Activated T-cell treated with anti-CD3 and anti-CD28 coated beads, Interleukin-2, amount 50 U/mL, for 4 hours (primary cell): Measurements from ENCODE around the gene ZMAT3. TPM values are rescaled to one million over a fixed set of nuclear protein-coding genes. Genes with fewer than 3 reads are reported as not detected.

Source experiments
- ATAC-seq, 2 donors: fragments of 200-7000 bp; cut with Tn5 transposase; one replicate each; pipeline ENCODE4 v1.10.0; 2021
- DNase-seq: peaks from one replicate; pipeline ENCODE4 v3.0.0-alpha.2; 2020
- H3K27me3 Mint-ChIP-seq: one replicate; pipeline ENCODE4 v1.8.0; 2021; ENCODE audit warnings: low read depth, mixed read lengths
- H3K36me3 Mint-ChIP-seq: one replicate; pipeline ENCODE4 v1.8.0; 2022; ENCODE audit warnings: mixed read lengths; ENCODE audit not compliant: insufficient read depth
- H3K4me1 Mint-ChIP-seq: one replicate; pipeline ENCODE4 v1.8.0; 2021; ENCODE audit warnings: low read depth, mixed read lengths
- H3K4me3 Mint-ChIP-seq: one replicate; pipeline ENCODE4 v1.8.0; 2021; ENCODE audit warnings: mild to moderate bottlenecking, moderate library complexity, mixed read lengths
- H3K9me3 Mint-ChIP-seq: one replicate; pipeline ENCODE4 v1.8.0; 2021; ENCODE audit warnings: mixed read lengths
- total RNA-seq, 3 donors: library from RNA; stranded (reverse); gene quantifications; one replicate each; pipeline ENCODE4 v1.2.1, GENCODE V29; 2021

Gene ZMAT3
- total RNA-seq, 3 donors from 2014 or later: 9.3 to 13.5 (median 9.7) TPM

DNA sequence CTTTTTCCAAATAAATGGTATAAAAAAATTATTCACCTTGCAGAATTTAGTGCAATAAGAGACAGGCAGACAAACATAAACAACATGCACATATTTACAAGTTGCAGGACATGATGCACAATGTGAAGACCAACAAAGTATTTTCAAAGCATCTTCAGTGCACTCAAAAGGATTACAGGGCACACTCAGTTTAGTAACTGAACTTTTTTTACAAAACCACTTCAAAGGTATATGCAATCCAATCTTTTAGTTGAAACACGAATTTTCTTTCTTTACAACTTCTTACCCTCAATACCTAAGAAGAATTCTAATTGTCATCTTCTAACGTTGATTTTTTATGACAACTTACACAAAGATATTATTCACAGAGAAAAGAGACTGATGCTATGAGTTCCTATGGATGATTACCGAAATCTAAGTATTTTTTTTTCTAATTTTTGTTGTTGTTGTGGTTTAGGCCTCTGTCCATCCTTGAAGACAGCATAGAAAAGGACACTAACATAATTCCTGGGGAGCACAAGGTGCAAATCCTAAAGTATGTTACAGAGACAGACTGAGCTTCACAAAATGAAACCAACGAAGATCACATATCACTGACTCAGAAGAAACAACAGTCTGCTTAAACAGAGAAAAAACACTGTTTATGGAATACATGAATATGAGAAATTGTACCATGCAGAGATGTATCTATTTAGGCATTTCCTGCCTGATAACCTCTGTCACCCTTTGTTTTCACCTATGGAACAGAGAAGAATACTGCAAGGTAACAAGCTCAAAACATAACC lies 50.3 kb downstream of the ZMAT3 start:
- DNase-seq: no peak
- H3K27me3 Mint-ChIP-seq: no peaks in the 10 kb centered on the region
- H3K4me3 Mint-ChIP-seq: peak overlapping the region; percentile 45
- no peaks in the 10 kb centered on the region for H3K9me3 Mint-ChIP-seq
- ATAC-seq: peak; percentile 37 to 38
- H3K36me3 Mint-ChIP-seq: peaks cover 2% of the 10 kb centered on the region
- H3K4me1 Mint-ChIP-seq: peaks cover 39% of the 10 kb centered on the region

- Mint-ChIP-seq H3K4me3 (no peak overlapping the region), H3K36me3 (peaks cover 2% of the 10 kb centered on the region), H3K9me3 (no peaks in the 10 kb centered on the region), H3K27me3 (no peaks in the 10 kb centered on the region), H3K4me1 (peaks cover 51% of the 10 kb centered on the region)
- no peak for DNase-seq
- ATAC-seq: no peak
These were observed 51.5 kb downstream of the ZMAT3 start for GRCh38 chr3:179020112-179020511.

- Mint-ChIP-seq H3K4me1 (peaks cover 51% of the 10 kb centered on the region), H3K36me3 (peaks cover 4% of the 10 kb centered on the region), H3K27me3 (no peaks in the 10 kb centered on the region), H3K4me3 (no peak overlapping the region), H3K9me3 (no peaks in the 10 kb centered on the region)
- ATAC-seq (no peak), DNase-seq (no peak)
These were observed 52.8 kb downstream of the ZMAT3 start for GRCh38 chr3:179018808-179019207.

DNA sequence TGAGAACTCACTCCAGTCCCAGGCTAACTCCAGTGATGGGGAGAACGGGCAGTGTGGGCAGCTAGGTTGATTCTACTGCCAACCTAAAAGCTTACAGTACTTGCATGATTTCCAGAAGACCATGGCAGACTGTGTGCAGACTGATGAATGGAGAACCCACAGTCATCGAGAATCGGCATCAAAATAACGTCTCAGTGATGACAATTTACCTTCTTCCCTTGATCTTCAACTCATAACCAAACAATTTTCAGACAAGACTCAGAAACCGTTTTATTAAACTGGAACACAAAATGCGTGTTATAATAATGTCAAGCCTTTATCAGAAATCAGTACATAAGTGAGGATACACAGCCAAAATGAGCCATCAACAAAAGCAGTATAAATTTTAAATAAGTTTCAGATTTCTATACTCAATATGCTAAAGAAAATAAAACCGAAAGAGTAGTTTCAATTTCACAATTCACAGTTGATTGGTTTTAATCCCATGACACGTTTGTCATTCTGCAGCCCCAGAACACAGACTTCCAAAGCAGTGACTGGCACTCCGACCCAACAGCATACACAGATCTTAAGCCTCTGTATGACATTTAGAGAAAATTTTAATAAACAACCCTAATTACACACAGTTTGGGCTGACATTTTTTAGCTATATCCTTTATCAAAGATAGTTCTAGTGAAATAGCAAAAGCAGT lies 54.5 kb downstream of the ZMAT3 start:
- no peaks in the 10 kb centered on the region for H3K9me3 Mint-ChIP-seq
- H3K36me3 Mint-ChIP-seq: peaks cover 4% of the 10 kb centered on the region
- peak overlapping the region; percentile 71 for H3K4me3 Mint-ChIP-seq
- ATAC-seq (peak; percentile 54 to 58), DNase-seq (no peak)
- H3K27me3 Mint-ChIP-seq: no peaks in the 10 kb centered on the region
- H3K4me1 Mint-ChIP-seq: peaks cover 51% of the 10 kb centered on the region

DNA sequence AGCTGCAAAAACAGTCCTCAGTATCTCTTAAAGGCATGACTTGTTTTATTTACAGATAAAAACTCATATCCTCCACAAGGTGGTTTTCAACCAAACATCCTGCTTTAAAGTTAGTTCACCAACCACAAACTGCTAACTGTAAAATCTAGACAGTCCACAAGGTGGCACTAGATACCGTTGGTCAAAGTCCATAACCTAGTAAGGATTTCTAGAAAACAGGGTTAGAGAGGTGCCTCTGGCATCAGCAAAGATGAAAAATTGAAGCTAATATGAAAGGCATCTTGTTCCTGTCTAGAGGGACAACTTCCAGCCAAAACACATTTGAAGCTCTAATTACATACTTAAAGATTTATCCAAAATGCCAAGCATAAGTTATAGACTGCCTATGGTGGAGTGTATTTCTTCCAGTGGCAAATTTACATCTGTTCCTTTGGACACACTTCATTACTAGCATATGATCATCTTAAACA lies 56.0 kb downstream of the ZMAT3 start:
- Mint-ChIP-seq H3K36me3 (peaks cover 4% of the 10 kb centered on the region), H3K4me3 (no peak overlapping the region), H3K9me3 (no peaks in the 10 kb centered on the region), H3K27me3 (peaks cover 2% of the 10 kb centered on the region), H3K4me1 (peaks cover 39% of the 10 kb centered on the region)
- peak; percentile 40 for DNase-seq
- peak; percentile 81 to 89 for ATAC-seq

- DNase-seq (no peak), ATAC-seq (no peak)
- Mint-ChIP-seq H3K9me3 (no peaks in the 10 kb centered on the region), H3K36me3 (peaks cover 5% of the 10 kb centered on the region), H3K4me1 (no peaks in the 10 kb centered on the region), H3K4me3 (no peak overlapping the region), H3K27me3 (peaks cover 9% of the 10 kb centered on the region)
These were observed 65.9 kb downstream of the ZMAT3 start for GRCh38 chr3:179005706-179006105.

DNA sequence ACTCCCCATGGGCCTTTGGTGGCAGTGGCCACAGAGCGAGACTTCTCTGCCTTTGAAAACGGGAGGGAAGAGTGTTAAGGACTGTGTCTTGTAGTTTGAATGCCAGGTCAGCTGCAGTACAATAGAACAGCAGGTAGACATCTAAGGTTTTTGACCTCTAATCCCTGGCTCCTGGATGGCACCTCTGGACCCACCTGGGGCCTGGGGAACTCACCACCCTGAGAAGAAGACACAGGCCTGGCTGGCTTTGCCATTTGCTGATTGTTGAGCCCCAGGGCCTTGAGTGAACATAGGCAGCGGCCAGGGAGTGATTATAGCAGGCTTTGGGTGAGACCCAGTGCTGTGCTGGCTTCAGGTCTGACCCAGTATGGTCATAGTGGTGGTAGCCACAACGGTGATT lies 66.4 kb downstream of the ZMAT3 start:
- no peak for ATAC-seq
- H3K27me3 Mint-ChIP-seq: peaks cover 9% of the 10 kb centered on the region
- H3K4me3 Mint-ChIP-seq: no peak overlapping the region
- peaks cover 3% of the 10 kb centered on the region for H3K4me1 Mint-ChIP-seq
- no peaks in the 10 kb centered on the region for H3K9me3 Mint-ChIP-seq
- no peak for DNase-seq
- H3K36me3 Mint-ChIP-seq: peaks cover 5% of the 10 kb centered on the region

DNA sequence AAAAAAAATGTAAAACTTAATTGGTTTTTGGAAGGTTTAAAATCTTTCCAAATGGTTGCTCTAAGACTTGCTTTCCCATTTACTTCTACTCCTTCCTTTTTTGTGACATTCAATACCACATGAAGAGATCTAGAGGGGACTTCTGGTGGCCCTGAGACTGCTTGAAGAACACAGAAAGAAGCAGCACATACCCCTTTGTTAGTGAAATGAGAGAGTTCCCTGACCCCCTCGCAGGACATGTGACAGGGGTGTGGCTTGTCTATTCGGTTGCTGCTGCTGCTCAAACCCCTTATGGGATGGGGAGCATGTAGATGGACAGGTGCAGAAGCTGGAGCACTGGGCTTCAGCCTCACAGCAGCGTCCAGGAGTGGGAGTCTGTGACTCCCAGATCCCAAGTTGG lies 71.0 kb downstream of the ZMAT3 start:
- DNase-seq (no peak), ATAC-seq (no peak)
- Mint-ChIP-seq H3K27me3 (peaks cover under 1% of the 10 kb centered on the region), H3K36me3 (peaks cover 8% of the 10 kb centered on the region), H3K4me3 (no peak overlapping the region), H3K4me1 (peaks cover 7% of the 10 kb centered on the region), H3K9me3 (no peaks in the 10 kb centered on the region)

DNA sequence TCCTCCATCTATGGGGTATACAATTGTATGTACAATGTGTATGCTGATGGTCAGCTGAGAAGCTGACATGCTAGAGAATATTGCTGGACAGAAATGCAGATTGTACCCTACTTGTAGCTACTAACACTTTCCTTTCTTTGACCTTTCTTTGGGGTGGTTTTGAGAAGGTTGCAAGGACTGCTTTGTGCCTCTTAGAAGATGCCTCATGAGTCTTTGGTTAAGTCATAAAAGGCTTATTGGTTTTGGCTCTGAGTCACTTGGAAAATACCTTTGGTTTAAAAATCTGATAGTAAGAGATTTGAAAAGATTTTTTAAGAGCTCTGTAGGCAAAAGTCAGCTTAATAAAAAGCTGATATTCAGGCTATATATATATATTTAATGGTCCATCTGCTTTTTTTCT lies 71.5 kb downstream of the ZMAT3 start:
- peak; percentile 90 to 96 for ATAC-seq
- no peak overlapping the region for H3K4me3 Mint-ChIP-seq
- H3K9me3 Mint-ChIP-seq: no peaks in the 10 kb centered on the region
- peaks cover 7% of the 10 kb centered on the region for H3K4me1 Mint-ChIP-seq
- H3K27me3 Mint-ChIP-seq: no peaks in the 10 kb centered on the region
- no peak for DNase-seq
- peaks cover 8% of the 10 kb centered on the region for H3K36me3 Mint-ChIP-seq

GRCh38 chr3:178996399-178996798 lies 75.2 kb downstream of the ZMAT3 start:
- no peak for DNase-seq
- Mint-ChIP-seq H3K9me3 (peaks cover 5% of the 10 kb centered on the region), H3K4me1 (peaks cover 7% of the 10 kb centered on the region), H3K27me3 (no peaks in the 10 kb centered on the region), H3K4me3 (no peak overlapping the region), H3K36me3 (peaks cover 12% of the 10 kb centered on the region)
- no peak for ATAC-seq

GRCh38 chr3:178990293-178990692 lies 81.3 kb downstream of the ZMAT3 start:
- Mint-ChIP-seq H3K9me3 (peaks cover 48% of the 10 kb centered on the region), H3K4me3 (no peak overlapping the region), H3K36me3 (peaks cover 37% of the 10 kb centered on the region), H3K27me3 (peaks cover 2% of the 10 kb centered on the region), H3K4me1 (no peaks in the 10 kb centered on the region)
- ATAC-seq (no peak), DNase-seq (no peak)

- H3K4me3 Mint-ChIP-seq: no peak overlapping the region
- no peak for DNase-seq
- H3K27me3 Mint-ChIP-seq: peaks cover 2% of the 10 kb centered on the region
- H3K9me3 Mint-ChIP-seq: peaks cover 48% of the 10 kb centered on the region
- peaks cover 40% of the 10 kb centered on the region for H3K36me3 Mint-ChIP-seq
- ATAC-seq: no peak
- no peaks in the 10 kb centered on the region for H3K4me1 Mint-ChIP-seq
These were observed 81.8 kb downstream of the ZMAT3 start for GRCh38 chr3:178989821-178990220.

DNA sequence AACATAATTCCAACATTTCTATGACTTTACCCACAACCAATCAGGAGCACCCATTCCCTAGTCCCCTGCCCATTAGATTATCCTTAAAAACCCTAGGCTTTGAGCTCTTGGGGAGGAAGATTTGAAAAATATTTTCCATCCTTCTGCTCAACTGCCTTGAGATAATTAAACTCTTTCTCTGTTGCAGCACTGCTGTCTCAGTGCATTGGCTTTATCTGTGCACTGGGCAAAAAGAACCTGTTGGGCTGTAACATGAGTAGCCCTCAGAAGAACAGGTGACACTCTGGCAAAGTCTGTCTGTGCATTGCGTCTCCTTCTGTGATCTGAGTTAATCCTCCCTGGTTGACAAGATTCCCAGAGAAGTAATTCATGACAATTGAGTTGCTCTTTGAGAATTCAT lies 83.9 kb downstream of the ZMAT3 start:
- DNase-seq: no peak
- peaks cover 2% of the 10 kb centered on the region for H3K27me3 Mint-ChIP-seq
- ATAC-seq: no peak
- H3K36me3 Mint-ChIP-seq: peaks cover 35% of the 10 kb centered on the region
- no peaks in the 10 kb centered on the region for H3K4me1 Mint-ChIP-seq
- no peak overlapping the region for H3K4me3 Mint-ChIP-seq
- peaks cover 51% of the 10 kb centered on the region for H3K9me3 Mint-ChIP-seq

- peaks cover 33% of the 10 kb centered on the region for H3K36me3 Mint-ChIP-seq
- ATAC-seq: no peak
- no peak for DNase-seq
- H3K9me3 Mint-ChIP-seq: peaks cover 52% of the 10 kb centered on the region
- no peak overlapping the region for H3K4me3 Mint-ChIP-seq
- no peaks in the 10 kb centered on the region for H3K4me1 Mint-ChIP-seq
- H3K27me3 Mint-ChIP-seq: peaks cover 2% of the 10 kb centered on the region
These were observed 85.2 kb downstream of the ZMAT3 start for GRCh38 chr3:178986456-178986855.

DNA sequence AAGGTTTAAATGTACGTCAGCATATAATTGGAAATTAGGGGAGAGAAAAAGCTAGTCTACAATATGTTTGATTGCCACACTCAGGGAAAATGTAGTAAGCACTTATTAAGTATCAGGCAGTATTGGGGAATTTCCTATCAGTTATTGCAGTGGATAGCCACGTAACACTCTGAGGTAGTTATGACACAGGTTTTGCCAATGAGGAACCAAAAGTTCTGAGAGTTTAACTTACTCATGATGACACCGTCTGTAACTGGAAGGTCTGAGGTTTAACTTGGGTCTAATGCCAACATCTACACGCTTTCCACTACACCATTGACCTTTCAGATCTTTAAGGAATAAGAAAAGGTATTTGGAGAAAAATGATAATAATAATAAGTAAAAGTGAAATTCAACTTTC lies 89.5 kb downstream of the ZMAT3 start:
- Mint-ChIP-seq H3K9me3 (peaks cover 20% of the 10 kb centered on the region), H3K4me3 (no peak overlapping the region), H3K27me3 (peaks cover 2% of the 10 kb centered on the region), H3K36me3 (peaks cover 19% of the 10 kb centered on the region), H3K4me1 (no peaks in the 10 kb centered on the region)
- no peak for DNase-seq
- no peak for ATAC-seq
